ENCODE measurements around the gene POLD2. TPM values are rescaled to one million over a fixed set of nuclear protein-coding genes. Genes with fewer than 3 reads are reported as not detected.
A peak's percentile ranks its signal among the peaks of the same experiment; 100 is the strongest.

The POLD2 gene
- total and polyA plus RNA-seq, 2 of the 8 experiments (the other 6 are each of a cell fraction or from before 2014, with no cell fraction given) = 148 to 214 TPM

GRCh38 chr7:44073664-44074348 lies 49.5 kb downstream of the POLD2 start:
- H4K8ac ChIP-seq (ENCODE audit: extremely low read depth, insufficient read depth, low read length) = no peak overlapping the region
- no peak overlapping the region for H2BK120ac ChIP-seq (replicated peaks; ENCODE audit: low read depth, low read length)
- H3K18ac ChIP-seq (ENCODE audit: extremely low read depth, low read length) = no peak overlapping the region
- TF ChIP-seq FOSL1 (IDR thresholded peaks at IDR 0.05; ENCODE audit: insufficient read depth, low read depth, low read length) (no peak), CHD1 (IDR thresholded peaks at IDR 0.05; ENCODE audit: low read depth, low read length) (no peak), KDM5A (IDR thresholded peaks at IDR 0.05; ENCODE audit: low read length) (no peak), RBBP5 (IDR thresholded peaks at IDR 0.05; ENCODE audit: borderline replicate concordance, low read depth, low read length) (no peak)
- ChIA-PET CTCF (ENCODE audit: partially characterized antibody) (interaction anchor here (0.6 to 2.1 kb wide), 5 partner anchors 31 to 516 kb away, joined by 3 to 6 read pairs (median 4); no protein-coding TSS in a partner anchor), POLR2A (ENCODE audit: partially characterized antibody) (interaction anchor here (5.5 kb wide), 1 partner anchor 8 kb away, joined by 48 read pairs; the partner anchor contains the start of gene PGAM2)
- H3K27me3 ChIP-seq (replicated peaks in 1 of 4; ENCODE audit: control insufficient read depth in 3 of 4, extremely low read depth in 1 of 4, insufficient read depth in 3 of 4, low read length in 3 of 4) = no peaks in the 10 kb centered on the region
- H2BK5ac ChIP-seq (ENCODE audit: low read depth, low read length) = 0 out of 2 replicates have a peak overlapping the region, but pooled peaks have one; percentile 24
- H3K4me1 ChIP-seq (replicated peaks in 1 of 4; ENCODE audit: control insufficient read depth in 3 of 4, insufficient read depth in 4 of 4, low read length in 3 of 4) = no peaks in the 10 kb centered on the region
- peaks cover 14 to 26% (median 16%) of the 10 kb centered on the region in 4 experiments for H3K36me3 ChIP-seq (ENCODE audit: control insufficient read depth in 2 of 4, insufficient read depth in 4 of 4, low read length in 3 of 4)
- no peak overlapping the region for H2BK15ac ChIP-seq (ENCODE audit: low read length)
- H3K23ac ChIP-seq (ENCODE audit: insufficient read length) = no peak overlapping the region
- H3K23me2 ChIP-seq (ENCODE audit: low read depth, low read length) = no peaks in the 10 kb centered on the region
- H2BK12ac ChIP-seq (ENCODE audit: low read depth, low read length) = no peak overlapping the region
- H3K9me3 ChIP-seq (ENCODE audit: insufficient read depth in 2 of 2, low read depth in 1 of 2, low read length in 1 of 2) = no peaks in the 10 kb centered on the region
- no peak overlapping the region for H4K5ac ChIP-seq (ENCODE audit: insufficient read length, low read depth, low read length)
- no peaks in the 10 kb centered on the region for H3K79me2 ChIP-seq (ENCODE audit: control insufficient read depth in 1 of 2, insufficient read depth in 2 of 2, low read length in 2 of 2)
- DNase-seq (ENCODE audit: low read depth in 1 of 2, low spot score in 2 of 2) (no peak), FAIRE-seq (no peak)
- no peaks in the 10 kb centered on the region for H3K79me1 ChIP-seq (ENCODE audit: low read depth, low read length)
- peaks cover 0 to 8% of the 10 kb centered on the region in 2 experiments for H4K20me1 ChIP-seq (replicated peaks in 1 of 2; ENCODE audit: control insufficient read depth in 1 of 2, insufficient read depth in 2 of 2, low read length in 2 of 2)
- H3K4me3 ChIP-seq (ENCODE audit: extremely low read depth in 1 of 4, insufficient read depth in 2 of 4, low read depth in 3 of 4, low read length in 4 of 4) = no peak overlapping the region
- H3K4me2 ChIP-seq (ENCODE audit: insufficient read depth in 1 of 2, low read depth in 2 of 2, low read length in 2 of 2) = no peak overlapping the region
- H4K91ac ChIP-seq (replicated peaks; ENCODE audit: insufficient read length, low read length) = no peak overlapping the region
- H2AFZ ChIP-seq (ENCODE audit: low read length) = no peak overlapping the region
- 85% methylated on average over 22 of the region's 26 CpGs; no CpG with 5 or more reads in 1 of the 2 experiments for WGBS, 2 experiments (ENCODE audit: extremely low coverage in 1 of 2, insufficient coverage in 1 of 2, insufficient read length in 1 of 2, insufficient replicate concordance in 2 of 2, low coverage in 1 of 2, low lambda C conversion rate in 2 of 2, missing lambda C conversion rate in 1 of 2)
- H3K27ac ChIP-seq (ENCODE audit: low read depth, low read length) = no peak overlapping the region
- H2BK20ac ChIP-seq (ENCODE audit: low read length) = no peak overlapping the region
- no peak overlapping the region for H3K14ac ChIP-seq (ENCODE audit: insufficient read length)
- no peak overlapping the region for H3K9ac ChIP-seq (replicated peaks in 1 of 4; ENCODE audit: extremely low read depth in 1 of 4, low read depth in 3 of 4, low read length in 3 of 4)
- no peak overlapping the region for H3K4ac ChIP-seq (replicated peaks; ENCODE audit: insufficient read length, low read depth, low read length)
- H2AK5ac ChIP-seq (ENCODE audit: low read depth, low read length) = no peak overlapping the region
- H3K56ac ChIP-seq (replicated peaks; ENCODE audit: insufficient read length, low read depth, low read length) = no peak overlapping the region

All from H1 (cell line).